Measurements from ENCODE around the gene BACE2.
A peak's percentile ranks its signal among the peaks of the same experiment; 100 is the strongest.
"Not testable (repeated sequence)": the region's sequence is repeated elsewhere in the genome, so short reads cannot be mapped to it uniquely, and the experiment has no call there.

The BACE2 gene

GRCh38 chr21:41217671-41218385, 49.9 kb downstream of the BACE2 start:
- no peak for DNase-seq

- no peak for DNase-seq
Observed at GRCh38 chr21:41219498-41220207, 51.7 kb downstream of the BACE2 start.

- DNase-seq, result no peak
Observed at GRCh38 chr21:41220208-41220733, 52.3 kb downstream of the BACE2 start.

GRCh38 chr21:41222247-41223068, 54.5 kb downstream of the BACE2 start:
- no peak for DNase-seq

DNA sequence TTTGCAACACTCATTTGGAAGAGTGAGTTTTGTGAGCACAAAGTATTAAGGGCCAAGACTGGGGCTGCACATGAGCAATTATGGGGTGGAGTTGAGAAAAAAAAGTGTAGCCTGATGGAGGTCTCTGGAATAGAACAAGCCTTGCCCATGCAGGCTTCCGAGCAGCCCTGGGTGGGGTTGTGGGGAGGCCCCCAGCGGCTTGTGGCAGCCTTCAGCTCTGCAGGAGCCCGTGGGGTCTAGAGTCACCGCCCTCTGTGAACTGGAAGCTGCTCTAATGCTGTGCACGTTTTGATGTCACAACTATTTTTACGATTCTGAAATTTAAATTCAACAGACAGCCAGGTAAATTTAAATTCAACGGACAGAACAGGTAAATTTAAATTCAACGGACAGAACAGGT, 58.9 kb downstream of the BACE2 start:
- DNase-seq, result no peak

DNA sequence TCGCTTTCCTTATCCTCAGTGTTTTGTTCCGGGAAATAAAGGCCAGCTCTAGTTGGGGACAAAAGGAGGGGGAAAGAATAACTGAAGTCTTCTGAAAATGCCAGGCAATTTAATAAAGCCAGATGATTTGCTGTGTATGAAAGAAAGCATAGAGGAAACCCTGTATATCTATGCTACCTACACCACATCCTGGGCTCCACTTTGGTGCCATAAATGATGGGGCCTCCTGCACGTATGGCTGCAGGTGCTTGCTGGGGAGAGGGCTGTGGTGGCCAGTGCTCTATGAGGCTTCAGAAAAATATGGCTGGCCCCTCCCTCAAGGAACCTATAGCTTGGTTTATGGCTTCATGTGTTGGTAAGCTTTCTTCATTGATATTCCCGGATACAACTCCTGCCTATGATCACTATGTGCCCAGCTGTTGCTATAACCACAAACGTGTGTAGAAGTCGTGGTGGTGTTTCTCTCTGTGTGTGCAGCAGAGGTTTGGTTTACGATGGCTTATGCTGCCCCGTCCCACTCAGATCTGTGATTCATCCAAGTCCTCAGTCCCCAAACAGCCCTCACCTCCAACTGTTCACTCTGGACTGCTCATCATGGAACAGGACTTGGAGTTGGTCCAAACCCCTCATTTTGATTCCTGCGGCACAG, 59.5 kb downstream of the BACE2 start:
- no peak for DNase-seq

- no peak for DNase-seq
Observed at GRCh38 chr21:41228006-41228370, 60.0 kb downstream of the BACE2 start.

- DNase-seq, result no peak
Observed at GRCh38 chr21:41228492-41228891, 60.5 kb downstream of the BACE2 start.

DNA sequence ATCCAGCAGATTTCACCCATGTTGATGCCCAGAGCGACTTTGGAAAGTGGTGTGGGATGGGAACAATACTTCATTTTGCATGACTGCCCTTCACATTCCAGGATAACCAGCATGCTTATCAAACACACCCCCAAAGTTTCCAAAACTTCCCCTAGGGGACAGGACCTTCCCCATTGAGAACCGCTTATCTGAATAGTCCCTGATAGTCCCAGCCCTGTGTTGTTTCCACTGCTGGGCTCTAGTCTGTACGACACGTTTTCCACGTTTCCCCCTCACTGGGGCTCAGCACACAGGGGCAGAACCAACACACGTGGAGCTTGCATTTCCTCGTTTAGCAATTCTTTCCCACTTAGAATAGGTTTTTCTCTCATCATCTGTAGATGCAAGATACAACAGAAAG, 61.0 kb downstream of the BACE2 start:
- no peak for DNase-seq

GRCh38 chr21:41229509-41230248, 61.7 kb downstream of the BACE2 start:
- peak in 1 of 2 donors; percentile 31 for DNase-seq

DNA sequence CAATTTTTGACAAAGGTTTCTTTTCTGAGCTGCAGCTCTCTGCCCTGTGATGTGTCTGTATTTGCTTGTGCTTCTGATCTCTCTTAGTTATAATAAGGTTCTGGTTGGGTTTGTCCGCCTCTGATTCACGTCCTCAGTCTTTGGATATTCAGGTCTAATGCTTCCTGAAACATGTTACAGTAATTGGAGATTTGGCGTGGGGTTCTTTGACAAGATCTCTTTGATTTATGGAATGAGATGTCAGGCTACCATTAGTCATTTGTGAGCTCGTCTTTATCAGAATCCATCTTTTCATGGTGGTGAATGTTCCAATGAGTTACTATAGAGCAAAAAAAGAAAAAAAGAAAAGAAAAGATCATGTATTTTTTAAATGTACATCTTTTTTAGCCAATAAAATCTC, 62.5 kb downstream of the BACE2 start:
- no peak for DNase-seq

GRCh38 chr21:41231060-41231459, 63.1 kb downstream of the BACE2 start:
- DNase-seq, result no peak

GRCh38 chr21:41232013-41232412, 64.1 kb downstream of the BACE2 start:
- no peak for DNase-seq

GRCh38 chr21:41233916-41234315, 66.0 kb downstream of the BACE2 start:
- DNase-seq, result no peak

DNA sequence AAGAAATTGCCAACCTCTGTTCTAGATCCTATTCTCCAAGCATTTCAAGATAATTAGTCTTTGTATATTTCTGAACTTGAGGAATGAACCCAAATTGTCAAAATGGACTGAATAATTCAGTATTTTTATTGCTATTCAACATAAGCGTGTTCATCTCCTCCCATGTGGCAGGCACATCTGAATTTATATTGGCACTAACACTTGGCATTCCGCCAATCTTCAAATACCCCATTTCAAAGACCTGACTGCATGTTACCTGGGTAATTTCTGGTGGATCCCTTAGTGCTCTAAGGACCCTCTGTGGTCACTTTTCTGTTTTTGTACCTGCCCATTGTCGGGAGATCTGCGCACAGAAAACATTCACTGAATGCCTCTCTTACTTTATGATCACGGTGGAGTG, 66.6 kb downstream of the BACE2 start:
- no peak for DNase-seq

- DNase-seq, result no peak
Observed at GRCh38 chr21:41235201-41235600, 67.2 kb downstream of the BACE2 start.

DNA sequence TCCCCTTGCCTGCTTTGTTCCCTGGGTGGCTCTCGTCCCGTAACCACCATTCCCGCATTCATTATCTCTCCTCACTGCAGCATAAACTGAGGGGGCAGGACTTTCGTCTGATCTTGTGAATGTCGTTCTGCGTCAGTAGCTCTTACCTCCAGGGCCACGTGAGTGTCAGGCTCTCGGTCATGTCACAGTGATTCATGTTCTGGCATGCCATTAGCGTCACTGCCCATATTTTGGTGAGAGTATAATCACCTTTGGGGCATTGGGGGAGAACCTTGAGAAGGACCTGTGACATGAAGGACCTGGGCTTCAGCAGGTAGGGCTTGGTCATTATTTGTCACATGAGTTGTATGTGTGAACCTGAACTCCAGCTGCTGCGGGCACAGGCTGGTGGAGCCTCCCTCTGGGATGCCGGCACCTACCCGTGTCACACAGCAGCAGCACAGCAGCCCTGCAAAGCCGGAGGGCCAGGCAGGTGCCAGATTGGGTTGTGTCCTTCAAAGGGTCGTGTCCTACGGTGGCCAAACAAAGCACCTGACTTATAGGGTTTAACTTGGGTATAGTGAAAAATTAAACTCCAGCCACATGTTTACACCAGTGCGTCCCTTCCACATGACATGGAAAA, 68.5 kb downstream of the BACE2 start:
- no peak for DNase-seq

DNA sequence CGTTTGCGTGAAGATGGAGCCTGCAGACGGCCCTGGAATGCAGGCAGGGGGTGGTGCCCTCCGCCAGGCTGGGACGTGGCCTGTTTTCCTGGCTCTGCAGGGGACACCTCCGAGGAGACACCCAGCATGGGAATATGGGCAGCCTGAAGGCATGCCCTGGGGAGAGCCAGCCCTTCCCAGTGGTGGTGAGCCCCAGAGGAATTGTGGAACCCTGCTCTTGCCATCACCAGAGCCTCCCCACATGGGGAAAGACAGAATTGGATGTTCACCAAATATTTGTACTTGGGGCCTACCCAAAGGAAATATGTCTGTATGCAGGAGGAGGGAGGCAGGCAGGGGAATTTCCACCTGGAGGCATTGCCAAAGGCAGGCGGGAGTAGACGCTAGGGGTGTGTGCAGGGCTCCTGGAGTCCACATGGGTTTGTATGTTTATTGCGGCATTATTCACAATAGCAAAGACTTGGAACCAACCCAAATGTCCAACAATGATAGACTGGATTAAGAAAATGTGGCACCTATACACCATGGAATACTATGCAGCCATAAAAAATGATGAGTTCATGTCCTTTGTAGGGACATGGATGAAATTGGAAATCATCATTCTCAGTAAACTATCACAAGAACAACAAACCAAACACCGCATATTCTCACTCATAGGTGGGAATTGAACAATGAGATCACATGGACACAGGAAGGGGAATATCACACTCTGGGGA, 70.3 kb downstream of the BACE2 start:
- DNase-seq, result not testable (repeated sequence)

DNA sequence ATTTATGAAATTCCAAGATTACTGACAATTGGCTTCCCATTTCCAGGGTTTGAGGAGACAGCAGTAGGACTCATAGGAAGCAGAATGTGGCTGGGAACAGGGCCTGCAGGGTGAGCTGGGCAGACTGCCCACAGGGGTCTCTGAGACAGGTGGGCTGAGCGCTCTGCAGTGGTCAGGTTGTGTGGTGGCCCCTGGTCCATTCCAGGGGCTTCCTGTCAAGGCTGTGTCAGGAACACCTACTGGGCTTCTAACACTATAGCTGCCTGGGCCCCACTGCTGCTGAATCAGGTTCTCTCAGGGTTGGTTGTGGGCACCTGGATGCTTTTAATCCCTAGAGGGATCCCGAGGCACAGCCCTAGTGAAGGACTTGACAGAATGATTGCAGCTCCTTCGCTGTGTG, 72.1 kb downstream of the BACE2 start:
- DNase-seq, result no peak

- no peak for DNase-seq
Observed at GRCh38 chr21:41241341-41241740, 73.4 kb downstream of the BACE2 start.

DNA sequence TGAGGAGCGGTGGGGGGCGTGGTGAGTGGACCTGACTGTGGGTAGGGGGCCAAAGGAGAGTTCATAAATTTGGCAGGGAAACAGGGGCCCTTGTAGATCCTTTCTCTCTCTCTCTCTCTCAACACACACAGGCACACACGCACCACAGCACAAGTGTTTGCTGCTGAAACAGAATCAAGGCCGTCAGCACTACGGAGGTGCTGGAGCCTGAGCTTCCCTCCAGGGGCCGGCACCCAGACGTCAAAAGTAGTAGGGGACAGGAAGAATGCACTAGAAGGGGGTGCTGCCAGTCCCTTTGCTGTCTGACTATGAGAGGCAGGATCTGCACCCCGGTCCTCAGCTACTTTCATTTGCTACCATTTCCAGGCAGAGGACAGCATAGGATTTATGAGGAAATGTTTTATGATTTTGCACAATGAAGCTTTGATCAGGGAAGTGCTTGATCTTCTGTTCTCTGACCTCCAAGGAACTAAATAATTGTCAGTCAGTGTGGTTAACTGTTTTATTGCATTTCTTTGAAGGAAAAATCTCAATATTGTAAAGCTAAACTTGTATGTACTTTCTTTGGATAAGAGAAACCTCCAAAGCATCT, 74.4 kb downstream of the BACE2 start:
- no peak for DNase-seq

Data from CD4-positive, alpha-beta T cell treated with Interleukin-4 for 1 hour (primary cell).